ENCODE results near the gene RPL18. TPM values are rescaled to one million over a fixed set of nuclear protein-coding genes. Genes with fewer than 3 reads are reported as not detected.
A peak's percentile ranks its signal among the peaks of the same experiment; 100 is the strongest.

Gene RPL18
- total RNA-seq, 1 experiment from 2014 or later: 1,417 TPM

- no peaks in the 10 kb centered on the region for H3K36me3 ChIP-seq (ENCODE audit: insufficient read depth, low read length, poor library complexity, severe bottlenecking)
- no peak overlapping the region for H3K4me3 ChIP-seq (ENCODE audit: low read depth, low read length, poor library complexity, severe bottlenecking)
- no peaks in the 10 kb centered on the region for H3K9me3 ChIP-seq (ENCODE audit: low read depth, low read length, poor library complexity, severe bottlenecking)
- no TSS peak for BruUV-seq (replicated peaks)
- POLR2A ChIA-PET (ENCODE audit: low non-redundant PET): no interaction called here
- intact Hi-C loops (cut with micrococcal nuclease; ENCODE audit: unreplicated experiment): no loop called here
- TF ChIP-seq EZH2 (IDR thresholded peaks at IDR 0.05; ENCODE audit: borderline replicate concordance, low read depth, low read length, poor library complexity, severe bottlenecking) (no peak), CTCF (conservative IDR thresholded peaks at IDR 0.05; ENCODE audit: low read depth, low read length) (no peak)
- H3K27ac ChIP-seq (ENCODE audit: low read depth, low read length, poor library complexity, severe bottlenecking): peak overlapping the region; percentile 40
- no peaks in the 10 kb centered on the region for H3K27me3 ChIP-seq (replicated peaks; ENCODE audit: insufficient read depth, low read depth, low read length, poor library complexity)
- peaks cover 6% of the 10 kb centered on the region for H3K4me1 ChIP-seq (ENCODE audit: insufficient read depth, low read length, poor library complexity, severe bottlenecking)
- peak; percentile 40 for DNase-seq (ENCODE audit: low spot score)
- CTCF ChIA-PET: interaction anchor here (0.6 kb wide), 1 partner anchor 42 kb away, joined by 4 read pairs; no protein-coding TSS in a partner anchor
Observed at GRCh38 chr19:48654299-48655059, 35.5 kb upstream of the RPL18 start.

GRCh38 chr19:48651683-48652048 is 32.7 kb upstream of the RPL18 start:
- H3K36me3 ChIP-seq (ENCODE audit: insufficient read depth, low read length, poor library complexity, severe bottlenecking): no peaks in the 10 kb centered on the region

GRCh38 chr19:48650974-48651682 is 32.1 kb upstream of the RPL18 start:
- POLR2A ChIA-PET (ENCODE audit: low non-redundant PET): no interaction called here
- H3K4me1 ChIP-seq (ENCODE audit: insufficient read depth, low read length, poor library complexity, severe bottlenecking): peaks cover 12% of the 10 kb centered on the region
- no peak for DNase-seq (ENCODE audit: low spot score)
- BruUV-seq (replicated peaks): no TSS peak
- H3K4me3 ChIP-seq (ENCODE audit: low read depth, low read length, poor library complexity, severe bottlenecking): no peak overlapping the region
- TF ChIP-seq CTCF (conservative IDR thresholded peaks at IDR 0.05; ENCODE audit: low read depth, low read length) (no peak), EZH2 (IDR thresholded peaks at IDR 0.05; ENCODE audit: borderline replicate concordance, low read depth, low read length, poor library complexity, severe bottlenecking) (no peak)
- H3K36me3 ChIP-seq (ENCODE audit: insufficient read depth, low read length, poor library complexity, severe bottlenecking): no peaks in the 10 kb centered on the region
- intact Hi-C loops (cut with micrococcal nuclease; ENCODE audit: unreplicated experiment): no loop called here
- H3K27me3 ChIP-seq (replicated peaks; ENCODE audit: insufficient read depth, low read depth, low read length, poor library complexity): no peaks in the 10 kb centered on the region
- CTCF ChIA-PET: no interaction called here
- H3K27ac ChIP-seq (ENCODE audit: low read depth, low read length, poor library complexity, severe bottlenecking): no peak overlapping the region
- H3K9me3 ChIP-seq (ENCODE audit: low read depth, low read length, poor library complexity, severe bottlenecking): no peaks in the 10 kb centered on the region

More at GRCh38 chr19:48651683-48652048, 32.7 kb upstream of the RPL18 start:
- Histone ChIP-seq H3K4me3 (ENCODE audit: low read depth, low read length, poor library complexity, severe bottlenecking) (no peak overlapping the region), H3K27me3 (replicated peaks; ENCODE audit: insufficient read depth, low read depth, low read length, poor library complexity) (no peaks in the 10 kb centered on the region), H3K9me3 (ENCODE audit: low read depth, low read length, poor library complexity, severe bottlenecking) (no peaks in the 10 kb centered on the region), H3K4me1 (ENCODE audit: insufficient read depth, low read length, poor library complexity, severe bottlenecking) (peaks cover 11% of the 10 kb centered on the region), H3K27ac (ENCODE audit: low read depth, low read length, poor library complexity, severe bottlenecking) (no peak overlapping the region)
- POLR2A ChIA-PET (ENCODE audit: low non-redundant PET): no interaction called here
- intact Hi-C loops (cut with micrococcal nuclease; ENCODE audit: unreplicated experiment): no loop called here
- BruUV-seq (replicated peaks): no TSS peak
- TF ChIP-seq CTCF (conservative IDR thresholded peaks at IDR 0.05; ENCODE audit: low read depth, low read length) (no peak), EZH2 (IDR thresholded peaks at IDR 0.05; ENCODE audit: borderline replicate concordance, low read depth, low read length, poor library complexity, severe bottlenecking) (no peak)
- DNase-seq (ENCODE audit: low spot score): no peak
- CTCF ChIA-PET: no interaction called here
